Ascending aorta (tissue), 2 donors: ENCODE results near the gene SCML1. TPM values are rescaled to one million over a fixed set of nuclear protein-coding genes. Genes with fewer than 3 reads are reported as not detected.
A peak's percentile ranks its signal among the peaks of the same experiment; 100 is the strongest.

ENCODE experiments used
- DNase-seq, 2 donors: peaks; one replicate each; pipeline ENCODE4 v3.0.0-alpha.2; 2019; ENCODE audit warnings: low spot score in 2 of 2
- H3K27ac ChIP-seq, 2 donors: fragments of 200-600 bp; sonication (generic); one replicate each; pipeline ENCODE4 v1.5.1; 2016 to 2017; ENCODE audit warnings: mild to moderate bottlenecking in 1 of 2
- H3K27me3 ChIP-seq: fragments of 200-600 bp; sonication (generic); one replicate; pipeline ENCODE4 v1.5.1; 2017
- H3K36me3 ChIP-seq, 2 donors: fragments of 200-600 bp; sonication (generic); one replicate each; pipeline ENCODE4 v1.5.1; 2016
- H3K4me1 ChIP-seq, 2 donors: fragments of 200-600 bp; sonication (generic); one replicate each; pipeline ENCODE4 v1.5.1; 2016 to 2017; ENCODE audit warnings: mild to moderate bottlenecking in 1 of 2
- H3K4me3 ChIP-seq, 2 donors: fragments of 200-600 bp; sonication (generic); one replicate each; pipeline ENCODE4 v1.5.1; 2016 to 2017; ENCODE audit warnings: mild to moderate bottlenecking in 1 of 2
- H3K9me3 ChIP-seq, 2 donors: fragments of 200-600 bp; sonication (generic); one replicate each; pipeline ENCODE4 v1.5.1; 2016
- intact Hi-C: fragments of 100-400 bp; cut with DNase I; formaldehyde crosslinking; loops from one replicate; pipeline ENCODE4 v1.15.1; 2023
- total RNA-seq: library from RNA; depleted of rRNA; stranded (reverse); fragments of >200 nt; gene quantifications from one replicate; pipeline ENCODE4 v1.1.0, GENCODE V29; 2016
- TF ChIP-seq, protein P1 (sequence below), 3 experiments: fragments of 200-600 bp in 2 of 3; fragments of 450-650 bp in 1 of 3; sonication (generic) in 2 of 3; IDR thresholded peaks; one replicate each; pipeline ENCODE4 v1.5.1; 2016 to 2019; ENCODE audit warnings: antibody characterized with exemption in 3 of 3, mild to moderate bottlenecking in 1 of 3, moderate library complexity in 1 of 3

The SCML1 gene
- total RNA-seq, 1 donor from 2014 or later = 5.7 TPM

- peak overlapping the region; percentile 92 to 95 for H3K27ac ChIP-seq
- intact Hi-C loops = loop anchor here (2.0 to 10.0 kb wide), 4 partner anchors 122 to 952 kb away; partner anchors contain the start of genes NHS, RAI2 and TXLNG
- TF ChIP-seq, protein P1, sequence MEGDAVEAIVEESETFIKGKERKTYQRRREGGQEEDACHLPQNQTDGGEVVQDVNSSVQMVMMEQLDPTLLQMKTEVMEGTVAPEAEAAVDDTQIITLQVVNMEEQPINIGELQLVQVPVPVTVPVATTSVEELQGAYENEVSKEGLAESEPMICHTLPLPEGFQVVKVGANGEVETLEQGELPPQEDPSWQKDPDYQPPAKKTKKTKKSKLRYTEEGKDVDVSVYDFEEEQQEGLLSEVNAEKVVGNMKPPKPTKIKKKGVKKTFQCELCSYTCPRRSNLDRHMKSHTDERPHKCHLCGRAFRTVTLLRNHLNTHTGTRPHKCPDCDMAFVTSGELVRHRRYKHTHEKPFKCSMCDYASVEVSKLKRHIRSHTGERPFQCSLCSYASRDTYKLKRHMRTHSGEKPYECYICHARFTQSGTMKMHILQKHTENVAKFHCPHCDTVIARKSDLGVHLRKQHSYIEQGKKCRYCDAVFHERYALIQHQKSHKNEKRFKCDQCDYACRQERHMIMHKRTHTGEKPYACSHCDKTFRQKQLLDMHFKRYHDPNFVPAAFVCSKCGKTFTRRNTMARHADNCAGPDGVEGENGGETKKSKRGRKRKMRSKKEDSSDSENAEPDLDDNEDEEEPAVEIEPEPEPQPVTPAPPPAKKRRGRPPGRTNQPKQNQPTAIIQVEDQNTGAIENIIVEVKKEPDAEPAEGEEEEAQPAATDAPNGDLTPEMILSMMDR (IDR thresholded peaks at IDR 0.05) = no peak
Measured at GRCh38 chrX:17738737-17739535, 1.6 kb downstream of the SCML1 start.

GRCh38 chrX:17740137-17741122 is 3.1 kb downstream of the SCML1 start:
- H3K27ac ChIP-seq = no peak overlapping the region
- H3K36me3 ChIP-seq = no peaks in the 10 kb centered on the region
- no peaks in the 10 kb centered on the region for H3K9me3 ChIP-seq
- TF ChIP-seq, protein P1 (IDR thresholded peaks at IDR 0.05) = no peak
- DNase-seq = no peak
- intact Hi-C loops = no loop called here
- no peaks in the 10 kb centered on the region for H3K27me3 ChIP-seq
- H3K4me3 ChIP-seq = no peak overlapping the region
- H3K4me1 ChIP-seq = peaks cover 0 to 3% of the 10 kb centered on the region in 2 donors

More at GRCh38 chrX:17738737-17739535, 1.6 kb downstream of the SCML1 start:
- Histone ChIP-seq H3K36me3 (no peaks in the 10 kb centered on the region), H3K4me1 (peaks cover 0 to 3% of the 10 kb centered on the region in 2 donors), H3K27me3 (no peaks in the 10 kb centered on the region), H3K4me3 (peak overlapping the region; percentile 55 to 69), H3K9me3 (no peaks in the 10 kb centered on the region)
- DNase-seq = no peak

DNA sequence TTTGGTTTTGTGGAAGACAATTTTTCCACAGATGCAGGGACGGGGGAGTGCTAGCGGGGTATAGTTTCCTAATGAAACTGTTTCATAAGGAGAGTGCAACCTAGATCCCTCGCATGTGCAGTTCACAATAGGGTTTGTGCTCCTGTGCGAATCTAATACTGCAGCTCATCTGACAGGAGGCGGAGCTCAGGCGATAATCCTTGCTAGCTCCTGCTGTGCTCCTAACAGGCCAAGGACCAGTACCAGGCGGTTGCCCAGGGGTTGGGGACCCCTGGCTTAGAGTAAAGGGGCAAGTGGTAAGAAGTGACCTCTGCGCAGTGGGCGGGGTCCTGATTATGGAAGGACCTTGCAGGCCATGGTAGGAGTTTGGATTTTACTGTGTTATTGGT is 3.8 kb downstream of the SCML1 start:
- TF ChIP-seq, protein P1 (IDR thresholded peaks at IDR 0.05) = no peak
- no peak overlapping the region for H3K27ac ChIP-seq

GRCh38 chrX:17743913-17744312 is 6.6 kb downstream of the SCML1 start:
- H3K36me3 ChIP-seq = no peaks in the 10 kb centered on the region
- TF ChIP-seq, protein P1 (IDR thresholded peaks at IDR 0.05) = no peak
- peaks cover 0 to 1% of the 10 kb centered on the region in 2 donors for H3K4me1 ChIP-seq
- DNase-seq = no peak
- no peaks in the 10 kb centered on the region for H3K27me3 ChIP-seq
- H3K4me3 ChIP-seq = no peak overlapping the region
- H3K27ac ChIP-seq = no peak overlapping the region
- H3K9me3 ChIP-seq = no peaks in the 10 kb centered on the region
- intact Hi-C loops = no loop called here

More for the DNA sequence above, 3.8 kb downstream of the SCML1 start:
- H3K27me3 ChIP-seq = no peaks in the 10 kb centered on the region
- no peak overlapping the region for H3K4me3 ChIP-seq
- intact Hi-C loops = no loop called here
- no peaks in the 10 kb centered on the region for H3K36me3 ChIP-seq
- H3K9me3 ChIP-seq = no peaks in the 10 kb centered on the region
- DNase-seq = no peak
- peaks cover 0 to 3% of the 10 kb centered on the region in 2 donors for H3K4me1 ChIP-seq

DNA sequence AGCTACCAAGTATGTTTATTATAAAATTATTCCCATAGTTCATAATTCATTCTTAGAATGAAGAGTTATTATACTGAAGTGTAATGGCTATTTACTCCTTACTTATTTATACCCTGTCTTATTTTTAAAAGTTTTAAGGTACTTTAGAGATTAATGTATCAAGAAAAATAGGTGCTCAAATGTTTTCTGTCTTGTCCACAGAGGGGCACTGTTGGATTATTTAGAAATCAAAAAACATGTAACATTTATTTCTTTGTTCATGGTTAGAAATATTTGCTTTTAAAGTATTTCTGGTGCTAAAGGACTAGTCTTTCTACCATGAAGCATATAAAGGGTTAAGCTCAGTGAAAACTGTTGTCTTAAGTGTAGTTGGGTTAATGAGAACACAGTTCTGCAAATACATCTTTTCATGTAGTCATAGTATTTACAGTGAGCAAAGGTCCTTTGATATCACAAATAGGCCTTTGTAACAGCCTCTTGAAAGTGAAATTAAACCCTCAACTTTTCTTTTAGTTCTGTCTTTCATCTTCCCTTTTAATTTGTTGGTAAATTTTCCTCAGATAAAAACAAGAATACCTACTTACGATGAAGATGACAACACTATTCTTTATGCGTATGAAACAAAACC is 7.7 kb downstream of the SCML1 start:
- TF ChIP-seq, protein P1 (IDR thresholded peaks at IDR 0.05) = peak in 1 of 3 experiments; percentile 32
- intact Hi-C loops = no loop called here
- H3K27ac ChIP-seq = no peak overlapping the region
- H3K36me3 ChIP-seq = peaks cover 0 to 3% of the 10 kb centered on the region in 2 donors
- no peak for DNase-seq
- H3K4me1 ChIP-seq = no peaks in the 10 kb centered on the region
- H3K27me3 ChIP-seq = no peaks in the 10 kb centered on the region
- H3K4me3 ChIP-seq = no peak overlapping the region
- H3K9me3 ChIP-seq = no peaks in the 10 kb centered on the region
